ENCODE results near the gene OR8D1.

- TF ChIP-seq CTCF (conservative IDR thresholded peaks at IDR 0.05) (no peak), ZFX (IDR thresholded peaks at IDR 0.05) (no peak)
Measured at GRCh38 chr11:124297921-124298320, 15.8 kb downstream of the OR8D1 start.

Data from C4-2B (cell line).